HEK293 (cell line): ENCODE results near the gene REEP6.

Experiments
- BCL11A ChIP-seq: fragments of 450-650 bp; formaldehyde crosslinking; IDR thresholded peaks from 2 replicates; pipeline ENCODE4 v1.5.1; 2016; ENCODE audit warnings: low read depth, missing biosample characterization, missing genetic modification characterization
- CTCF ChIP-seq: fragments of 450-650 bp; formaldehyde crosslinking; IDR thresholded peaks from 2 replicates; pipeline ENCODE4 v1.5.1; 2016; ENCODE audit warnings: missing biosample characterization, missing genetic modification characterization
- INSM2 ChIP-seq: fragments of 450-650 bp; formaldehyde crosslinking; IDR thresholded peaks from 2 replicates; pipeline ENCODE4 v1.5.1; 2016; ENCODE audit warnings: missing biosample characterization, missing genetic modification characterization
- PRDM10 ChIP-seq: fragments of 450-650 bp; formaldehyde crosslinking; IDR thresholded peaks from 2 replicates; pipeline ENCODE4 v1.5.1; 2016; ENCODE audit warnings: missing biosample characterization, missing genetic modification characterization
- RBAK ChIP-seq: fragments of 450-650 bp; formaldehyde crosslinking; IDR thresholded peaks from 2 replicates; pipeline ENCODE4 v1.5.1; 2016; ENCODE audit warnings: missing biosample characterization, missing genetic modification characterization
- TRIM28 ChIP-seq: IDR thresholded peaks from 2 replicates; pipeline ENCODE4 v1.6.1; 2011; ENCODE audit warnings: low read length, control low read depth, borderline replicate concordance
- ZBTB1 ChIP-seq: fragments of 450-650 bp; formaldehyde crosslinking; IDR thresholded peaks from 2 replicates; pipeline ENCODE4 v1.5.1; 2016; ENCODE audit warnings: missing biosample characterization, missing genetic modification characterization
- ZFP37 ChIP-seq: fragments of 450-650 bp; formaldehyde crosslinking; IDR thresholded peaks from 2 replicates; pipeline ENCODE4 v1.5.1; 2016; ENCODE audit warnings: missing biosample characterization, missing genetic modification characterization
- ZNF10 ChIP-seq: fragments of 450-650 bp; formaldehyde crosslinking; IDR thresholded peaks from 2 replicates; pipeline ENCODE4 v1.5.1; 2017; ENCODE audit warnings: missing biosample characterization, missing genetic modification characterization
- ZNF138 ChIP-seq: fragments of 450-650 bp; formaldehyde crosslinking; IDR thresholded peaks from 2 replicates; pipeline ENCODE4 v1.5.1; 2016; ENCODE audit warnings: missing biosample characterization, missing genetic modification characterization, borderline replicate concordance
- ZNF148 ChIP-seq: fragments of 450-650 bp; formaldehyde crosslinking; IDR thresholded peaks from 2 replicates; pipeline ENCODE4 v1.5.0; 2017; ENCODE audit warnings: missing biosample characterization, missing genetic modification characterization, borderline replicate concordance
- ZNF18 ChIP-seq: fragments of 450-650 bp; formaldehyde crosslinking; IDR thresholded peaks from 2 replicates; pipeline ENCODE4 v1.5.1; 2016; ENCODE audit warnings: missing biosample characterization, missing genetic modification characterization
- ZNF514 ChIP-seq: fragments of 450-650 bp; formaldehyde crosslinking; IDR thresholded peaks from 2 replicates; pipeline ENCODE4 v1.5.1; 2016; ENCODE audit warnings: missing biosample characterization, missing genetic modification characterization
- ZNF518A ChIP-seq: fragments of 450-650 bp; formaldehyde crosslinking; conservative IDR thresholded peaks from 2 replicates; pipeline ENCODE4 v1.5.1; 2016; ENCODE audit warnings: low read depth, missing biosample characterization, missing genetic modification characterization
- ZNF639 ChIP-seq: fragments of 450-650 bp; formaldehyde crosslinking; IDR thresholded peaks from 2 replicates; pipeline ENCODE4 v1.5.1; 2016; ENCODE audit warnings: missing biosample characterization, missing genetic modification characterization
- ZNF654 ChIP-seq: fragments of 450-650 bp; formaldehyde crosslinking; IDR thresholded peaks from 2 replicates; pipeline ENCODE4 v1.5.1; 2016; ENCODE audit warnings: low read depth, missing biosample characterization, missing genetic modification characterization
- ZNF768 ChIP-seq: fragments of 450-650 bp; formaldehyde crosslinking; IDR thresholded peaks from 2 replicates; pipeline ENCODE4 v1.5.1; 2018; ENCODE audit warnings: missing biosample characterization, mild to moderate bottlenecking, missing genetic modification characterization
- ZSCAN5A ChIP-seq: fragments of 450-650 bp; formaldehyde crosslinking; IDR thresholded peaks from 2 replicates; pipeline ENCODE4 v1.5.1; 2016; ENCODE audit warnings: missing biosample characterization, missing genetic modification characterization

The REEP6 gene

GRCh38 chr19:1513499-1514294, 22.7 kb downstream of the REEP6 start (continued):
- TF ChIP-seq PRDM10 (tag by site-specific recombination) (peak; percentile 25; the same call in 1 of the 2 replicates), ZNF654 (peak; percentile 24), ZBTB1 (no peak), TRIM28 (no peak), ZNF148 (tag by site-specific recombination) (no peak), ZSCAN5A (tag by site-specific recombination) (no peak), ZNF18 (tag by site-specific recombination) (no peak), ZNF10 (tag by site-specific recombination) (no peak), ZNF518A (tag by site-specific recombination) (no peak), RBAK (tag by site-specific recombination) (no peak), ZNF639 (tag by site-specific recombination) (0 out of 2 replicates have a peak, but pooled peaks have one; percentile 43), BCL11A (tag by site-specific recombination) (no peak), ZNF768 (tag by site-specific recombination) (no peak), ZNF138 (no peak), ZNF514 (tag by site-specific recombination) (no peak), INSM2 (tag by site-specific recombination) (no peak), ZFP37 (tag by site-specific recombination) (no peak), CTCF (tag by site-specific recombination) (peak; percentile 80)
